PC-9 (cell line): ENCODE measurements around the gene OR2J1. TPM values are rescaled to one million over a fixed set of nuclear protein-coding genes. Genes with fewer than 3 reads are reported as not detected.

ENCODE experiments used
- BruUV-seq: library from RNA; stranded (reverse); fragments of 400-500 nt; replicated peaks from 2 replicates; lab custom pipeline; 2021; lab: Mats Ljungman, UMichigan
- CTCF ChIA-PET: fragments of 300-600 bp; sonication (Branson Sonifier 250); formaldehyde crosslinking; loops from one replicate; lab custom pipeline; 2022; ENCODE audit warnings: antibody characterized with exemption; lab: Charles Lee
- POLR2A ChIA-PET: fragments of 300-600 bp; sonication (Branson Sonifier 250); formaldehyde crosslinking; loops from one replicate; lab custom pipeline; 2022; ENCODE audit warnings: antibody characterized with exemption; ENCODE audit not compliant: unreplicated experiment; lab: Charles Lee
- DNase-seq, 2 experiments: peaks; one replicate each; pipeline versions ENCODE4 v3.0.0 to v3.0.0-alpha.2; 2015 to 2022; ENCODE audit warnings: mixed read lengths in 1 of 2
- H2AFZ ChIP-seq: fragments of 200-600 bp; sonication (generic); 2 replicates; pipeline ENCODE4 v1.8.1; 2017; ENCODE audit warnings: antibody characterized with exemption
- H3F3A ChIP-seq: fragments of 200-600 bp; sonication (generic); 2 replicates; pipeline ENCODE4 v1.8.1; 2017; ENCODE audit warnings: antibody characterized with exemption, mild to moderate bottlenecking, low read depth; ENCODE audit not compliant: insufficient read depth
- H3K27ac ChIP-seq: fragments of 200-600 bp; sonication (generic); 2 replicates; pipeline ENCODE4 v1.6.1; 2016; ENCODE audit warnings: mixed run types
- H3K27me3 ChIP-seq: fragments of 200-600 bp; sonication (generic); 2 replicates; pipeline ENCODE4 v1.6.1; 2016; ENCODE audit warnings: low read depth, mixed run types; ENCODE audit not compliant: insufficient read depth
- H3K36me3 ChIP-seq: fragments of 200-600 bp; sonication (generic); 2 replicates; pipeline ENCODE4 v1.6.1; 2016; ENCODE audit warnings: low read depth, mixed run types
- H3K4me1 ChIP-seq: fragments of 200-600 bp; sonication (generic); replicated peaks from 2 replicates; pipeline ENCODE4 v1.6.1; 2016; ENCODE audit warnings: mixed run types; ENCODE audit not compliant: insufficient read depth
- H3K4me2 ChIP-seq: fragments of 200-600 bp; sonication (generic); 2 replicates; pipeline ENCODE4 v1.6.1; 2017; ENCODE audit warnings: mixed run types
- H3K4me3 ChIP-seq: fragments of 200-600 bp; sonication (generic); 2 replicates; pipeline ENCODE4 v1.6.1; 2016; ENCODE audit warnings: mixed run types
- H3K79me2 ChIP-seq: fragments of 200-600 bp; sonication (generic); 2 replicates; pipeline ENCODE4 v1.6.1; 2017; ENCODE audit warnings: low read depth, mixed run types
- H3K9me2 ChIP-seq: fragments of 200-600 bp; sonication (generic); 2 replicates; pipeline ENCODE4 v1.8.1; 2017; ENCODE audit warnings: mild to moderate bottlenecking; ENCODE audit not compliant: insufficient read depth
- H3K9me3 ChIP-seq: fragments of 200-600 bp; sonication (generic); 2 replicates; pipeline ENCODE4 v1.8.1; 2016; ENCODE audit warnings: low read depth; ENCODE audit not compliant: insufficient read depth
- H4K20me1 ChIP-seq: fragments of 200-600 bp; sonication (generic); 2 replicates; pipeline ENCODE4 v1.8.1; 2017; ENCODE audit not compliant: insufficient read depth
- CTCF ChIP-seq: fragments of 200-600 bp; sonication (generic); conservative IDR thresholded peaks from 2 replicates; pipeline ENCODE4 v1.6.1; 2017; ENCODE audit warnings: mixed run types, antibody characterized with exemption, mild to moderate bottlenecking, moderate library complexity
- EZH2 ChIP-seq: fragments of 200-600 bp; sonication (generic); IDR thresholded peaks from 2 replicates; pipeline ENCODE4 v1.8.0; 2017; ENCODE audit warnings: antibody characterized with exemption, low read depth
- intact Hi-C: fragments of 100-400 bp; cut with micrococcal nuclease; formaldehyde crosslinking; loops from one replicate; pipeline ENCODE4 v1.10.0; 2022; ENCODE audit not compliant: unreplicated experiment
- total RNA-seq: library from RNA; stranded (reverse); gene quantifications from 2 replicates; pipeline ENCODE4 v1.2.3, GENCODE V29; 2021

Gene OR2J1
- total RNA-seq, 1 experiment from 2014 or later, result not detected

DNA sequence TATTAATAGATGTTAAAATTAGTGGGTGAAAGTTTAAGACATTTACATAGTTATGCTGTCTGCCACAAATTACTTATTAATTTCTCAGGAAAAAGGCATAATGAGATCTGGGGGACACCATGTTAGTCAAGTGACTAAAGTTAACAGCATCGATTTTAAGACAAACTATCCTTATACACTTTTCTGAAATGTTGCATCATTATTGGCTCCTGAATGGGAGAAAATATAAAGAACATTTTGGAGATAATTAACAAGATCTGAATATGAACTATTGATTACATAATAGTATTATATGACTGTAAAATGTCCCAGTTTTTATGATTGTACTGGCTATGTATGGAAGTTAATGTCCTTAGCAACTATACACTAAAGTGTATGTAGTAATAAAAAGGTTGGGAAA is 20.1 kb upstream of the OR2J1 start:
- H4K20me1 ChIP-seq, result no peaks in the 10 kb centered on the region
- H3K4me2 ChIP-seq, result no peak overlapping the region
- H3K79me2 ChIP-seq, result no peaks in the 10 kb centered on the region
- no peak overlapping the region for H3K27ac ChIP-seq
- ChIA-PET CTCF (no interaction called here), POLR2A (no interaction called here)
- intact Hi-C loops, result no loop called here
- peaks cover 7% of the 10 kb centered on the region; the same call in 1 of the 2 replicates for H3K27me3 ChIP-seq
- TF ChIP-seq CTCF (no peak), EZH2 (no peak)
- DNase-seq, result no peak
- no peaks in the 10 kb centered on the region for H3K4me1 ChIP-seq
- no peaks in the 10 kb centered on the region for H3K36me3 ChIP-seq
- H2AFZ ChIP-seq, result no peak overlapping the region
- no peaks in the 10 kb centered on the region for H3K9me3 ChIP-seq
- no TSS peak for BruUV-seq
- H3K9me2 ChIP-seq, result no peaks in the 10 kb centered on the region
- no peaks in the 10 kb centered on the region for H3F3A ChIP-seq
- no peak overlapping the region for H3K4me3 ChIP-seq

- TF ChIP-seq EZH2 (no peak), CTCF (no peak)
- no peak overlapping the region for H3K4me2 ChIP-seq
- POLR2A ChIA-PET, result no interaction called here
- H3F3A ChIP-seq, result no peaks in the 10 kb centered on the region
- H3K79me2 ChIP-seq, result no peaks in the 10 kb centered on the region
- H3K4me3 ChIP-seq, result no peak overlapping the region
- H3K4me1 ChIP-seq, result no peaks in the 10 kb centered on the region
- BruUV-seq, result no TSS peak
- intact Hi-C loops, result no loop called here
- no peak overlapping the region for H2AFZ ChIP-seq
- CTCF ChIA-PET, result no interaction called here
- no peak overlapping the region for H3K27ac ChIP-seq
- no peaks in the 10 kb centered on the region for H3K9me3 ChIP-seq
- no peaks in the 10 kb centered on the region for H3K9me2 ChIP-seq
- H3K27me3 ChIP-seq, result peaks cover 7% of the 10 kb centered on the region; the same call in 1 of the 2 replicates
- no peaks in the 10 kb centered on the region for H3K36me3 ChIP-seq
- H4K20me1 ChIP-seq, result no peaks in the 10 kb centered on the region
- no peak for DNase-seq
Observed at GRCh38 chr6:29081312-29081711, 18.0 kb upstream of the OR2J1 start.

GRCh38 chr6:29082457-29082856 is 16.8 kb upstream of the OR2J1 start:
- ChIA-PET CTCF (no interaction called here), POLR2A (no interaction called here)
- Histone ChIP-seq H3K4me1 (no peaks in the 10 kb centered on the region), H4K20me1 (no peaks in the 10 kb centered on the region), H3K27ac (no peak overlapping the region), H3K36me3 (no peaks in the 10 kb centered on the region), H3F3A (no peaks in the 10 kb centered on the region), H3K9me3 (no peaks in the 10 kb centered on the region), H3K4me2 (no peak overlapping the region), H3K27me3 (peaks cover 7% of the 10 kb centered on the region; the same call in 1 of the 2 replicates), H3K4me3 (no peak overlapping the region), H3K9me2 (no peaks in the 10 kb centered on the region), H3K79me2 (no peaks in the 10 kb centered on the region), H2AFZ (peak overlapping the region; percentile 58; the same call in 1 of the 2 replicates)
- BruUV-seq, result no TSS peak
- DNase-seq, result no peak
- no peak for TF ChIP-seq EZH2
- no peak for TF ChIP-seq CTCF
- intact Hi-C loops, result no loop called here
